ENCODE measurements around the gene PTMS.

The PTMS gene

GRCh38 chr12:6772331-6772695 lies 6.2 kb downstream of the PTMS start, which contains the start of gene LAG3:
Gene LAG3, plus strand, starts transcription at chr12:6772520. Its CDS starts 333 bp downstream, at chr12:6772853.
- peak within 1 kb of the TSS; percentile 36 for H3K27ac ChIP-seq (ENCODE audit: low read depth, low read length, severe bottlenecking)

DNA sequence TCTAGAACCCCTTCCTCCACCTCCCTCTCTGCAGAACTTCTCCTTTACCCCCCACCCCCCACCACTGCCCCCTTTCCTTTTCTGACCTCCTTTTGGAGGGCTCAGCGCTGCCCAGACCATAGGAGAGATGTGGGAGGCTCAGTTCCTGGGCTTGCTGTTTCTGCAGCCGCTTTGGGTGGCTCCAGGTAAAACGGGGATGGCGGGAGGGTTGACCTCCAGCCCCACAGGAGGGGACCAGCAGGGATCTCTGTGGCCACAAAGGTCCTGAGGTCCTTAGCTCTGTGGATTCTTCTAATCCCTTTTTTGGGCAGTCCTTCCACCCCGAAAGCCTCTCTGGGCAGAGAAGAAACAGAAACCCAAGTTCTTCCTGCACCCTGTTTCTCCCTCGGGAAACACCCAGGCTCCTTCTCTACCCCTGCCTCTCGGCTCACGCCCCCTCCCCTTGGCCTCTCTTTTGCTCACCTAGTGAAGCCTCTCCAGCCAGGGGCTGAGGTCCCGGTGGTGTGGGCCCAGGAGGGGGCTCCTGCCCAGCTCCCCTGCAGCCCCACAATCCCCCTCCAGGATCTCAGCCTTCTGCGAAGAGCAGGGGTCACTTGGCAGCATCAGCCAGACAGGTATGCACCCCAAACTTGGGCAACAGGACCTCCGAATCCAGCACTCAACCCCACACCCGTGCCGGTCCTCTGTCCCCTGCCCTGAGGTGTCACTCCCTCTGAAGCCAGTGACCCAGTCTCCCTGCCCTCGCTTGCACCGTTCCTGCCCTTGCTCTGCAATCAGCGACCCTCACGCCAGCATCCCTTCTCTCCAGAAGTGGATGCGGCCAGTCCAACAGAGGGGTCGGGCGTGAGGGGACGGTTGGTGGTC lies 6.8 kb downstream of the PTMS start:
- Histone ChIP-seq H3K9me3 (ENCODE audit: control insufficient read depth, low read length) (no peaks in the 10 kb centered on the region), H3K4me1 (ENCODE audit: control insufficient read depth, insufficient read depth, low read length, poor library complexity, severe bottlenecking) (peaks cover 27% of the 10 kb centered on the region), H3K27ac (ENCODE audit: low read depth, low read length, severe bottlenecking) (no peak overlapping the region), H3K36me3 (ENCODE audit: control insufficient read depth, insufficient read depth, low read length) (peaks cover 58% of the 10 kb centered on the region), H3K4me3 (ENCODE audit: extremely low read depth, insufficient read depth, low read length, poor library complexity, severe bottlenecking) (no peak overlapping the region)
- 56 to 66% methylated on average over 12 to 20 of the region's 21 CpGs for WGBS, 2 experiments (ENCODE audit: insufficient coverage in 2 of 2)

More at GRCh38 chr12:6772331-6772695, 6.2 kb downstream of the PTMS start, which contains the start of gene LAG3:
- 60 to 65% methylated on average over 3 to 10 of the region's 15 CpGs for WGBS, 2 experiments (ENCODE audit: insufficient coverage in 2 of 2)
- Histone ChIP-seq H3K4me1 (ENCODE audit: control insufficient read depth, insufficient read depth, low read length, poor library complexity, severe bottlenecking) (peaks cover 25% of the 10 kb centered on the region), H3K9me3 (ENCODE audit: control insufficient read depth, low read length) (no peaks in the 10 kb centered on the region), H3K36me3 (ENCODE audit: control insufficient read depth, insufficient read depth, low read length) (peaks cover 57% of the 10 kb centered on the region), H3K4me3 (ENCODE audit: extremely low read depth, insufficient read depth, low read length, poor library complexity, severe bottlenecking) (no peak within 1 kb of the TSS)

GRCh38 chr12:6773590-6774351 lies 7.6 kb downstream of the PTMS start:
- no peaks in the 10 kb centered on the region for H3K9me3 ChIP-seq (ENCODE audit: control insufficient read depth, low read length)
- 24 to 27% methylated on average over 33 to 34 of the region's 60 CpGs for WGBS, 2 experiments (ENCODE audit: insufficient coverage in 2 of 2)
- H3K36me3 ChIP-seq (ENCODE audit: control insufficient read depth, insufficient read depth, low read length), result peaks cover 57% of the 10 kb centered on the region
- no peak overlapping the region for H3K27ac ChIP-seq (ENCODE audit: low read depth, low read length, severe bottlenecking)
- H3K4me3 ChIP-seq (ENCODE audit: extremely low read depth, insufficient read depth, low read length, poor library complexity, severe bottlenecking), result no peak overlapping the region
- peaks cover 27% of the 10 kb centered on the region for H3K4me1 ChIP-seq (ENCODE audit: control insufficient read depth, insufficient read depth, low read length, poor library complexity, severe bottlenecking)

- WGBS, 2 experiments (ENCODE audit: insufficient coverage in 2 of 2), result 91 to 92% methylated on average over 13 to 15 of the region's 15 CpGs
- Histone ChIP-seq H3K36me3 (ENCODE audit: control insufficient read depth, insufficient read depth, low read length) (peaks cover 49% of the 10 kb centered on the region), H3K4me1 (ENCODE audit: control insufficient read depth, insufficient read depth, low read length, poor library complexity, severe bottlenecking) (peaks cover 20% of the 10 kb centered on the region), H3K27ac (ENCODE audit: low read depth, low read length, severe bottlenecking) (no peak overlapping the region), H3K4me3 (ENCODE audit: extremely low read depth, insufficient read depth, low read length, poor library complexity, severe bottlenecking) (no peak overlapping the region), H3K9me3 (ENCODE audit: control insufficient read depth, low read length) (no peaks in the 10 kb centered on the region)
Observed at GRCh38 chr12:6774499-6775062, 8.4 kb downstream of the PTMS start.

- WGBS, 2 experiments (ENCODE audit: insufficient coverage in 2 of 2), result 86 to 88% methylated on average over 11 to 12 of the region's 16 CpGs
- Histone ChIP-seq H3K9me3 (ENCODE audit: control insufficient read depth, low read length) (no peaks in the 10 kb centered on the region), H3K4me1 (ENCODE audit: control insufficient read depth, insufficient read depth, low read length, poor library complexity, severe bottlenecking) (peaks cover 20% of the 10 kb centered on the region), H3K36me3 (ENCODE audit: control insufficient read depth, insufficient read depth, low read length) (peaks cover 40% of the 10 kb centered on the region), H3K4me3 (ENCODE audit: extremely low read depth, insufficient read depth, low read length, poor library complexity, severe bottlenecking) (no peak overlapping the region), H3K27ac (ENCODE audit: low read depth, low read length, severe bottlenecking) (no peak overlapping the region)
Observed at GRCh38 chr12:6775185-6776174, 9.3 kb downstream of the PTMS start.

GRCh38 chr12:6777386-6777785 lies 11.2 kb downstream of the PTMS start:
- Histone ChIP-seq H3K4me1 (ENCODE audit: control insufficient read depth, insufficient read depth, low read length, poor library complexity, severe bottlenecking) (peaks cover 14% of the 10 kb centered on the region), H3K36me3 (ENCODE audit: control insufficient read depth, insufficient read depth, low read length) (peaks cover 26% of the 10 kb centered on the region), H3K4me3 (ENCODE audit: extremely low read depth, insufficient read depth, low read length, poor library complexity, severe bottlenecking) (no peak overlapping the region), H3K9me3 (ENCODE audit: control insufficient read depth, low read length) (no peaks in the 10 kb centered on the region), H3K27ac (ENCODE audit: low read depth, low read length, severe bottlenecking) (no peak overlapping the region)
- WGBS, 2 experiments (ENCODE audit: insufficient coverage in 2 of 2), result 92 to 100% methylated on average over 1 to 5 of the region's 5 CpGs

DNA sequence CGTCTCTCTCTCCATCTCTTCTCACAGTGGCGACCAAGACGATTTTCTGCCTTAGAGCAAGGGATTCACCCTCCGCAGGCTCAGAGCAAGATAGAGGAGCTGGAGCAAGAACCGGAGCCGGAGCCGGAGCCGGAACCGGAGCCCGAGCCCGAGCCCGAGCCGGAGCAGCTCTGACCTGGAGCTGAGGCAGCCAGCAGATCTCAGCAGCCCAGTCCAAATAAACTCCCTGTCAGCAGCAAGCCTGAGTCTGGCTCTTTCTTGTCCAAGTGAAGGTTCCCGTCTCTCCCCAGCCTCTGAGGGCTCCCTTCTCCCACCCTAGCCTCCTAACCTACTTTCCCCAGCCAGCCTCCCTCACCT lies 12.0 kb downstream of the PTMS start:
- Histone ChIP-seq H3K27ac (ENCODE audit: low read depth, low read length, severe bottlenecking) (no peak overlapping the region), H3K36me3 (ENCODE audit: control insufficient read depth, insufficient read depth, low read length) (peaks cover 26% of the 10 kb centered on the region), H3K4me3 (ENCODE audit: extremely low read depth, insufficient read depth, low read length, poor library complexity, severe bottlenecking) (peak overlapping the region; percentile 21), H3K9me3 (ENCODE audit: control insufficient read depth, low read length) (no peaks in the 10 kb centered on the region), H3K4me1 (ENCODE audit: control insufficient read depth, insufficient read depth, low read length, poor library complexity, severe bottlenecking) (peaks cover 11% of the 10 kb centered on the region)
- 24 to 38% methylated on average over 13 to 14 of the region's 14 CpGs for WGBS, 2 experiments (ENCODE audit: insufficient coverage in 2 of 2)

GRCh38 chr12:6778574-6779550 lies 12.7 kb downstream of the PTMS start:
- WGBS, 2 experiments (ENCODE audit: insufficient coverage in 2 of 2), result 7 to 8% methylated on average over 14 to 17 of the region's 35 CpGs
- Histone ChIP-seq H3K4me3 (ENCODE audit: extremely low read depth, insufficient read depth, low read length, poor library complexity, severe bottlenecking) (peak overlapping the region; percentile 21), H3K4me1 (ENCODE audit: control insufficient read depth, insufficient read depth, low read length, poor library complexity, severe bottlenecking) (peaks cover 9% of the 10 kb centered on the region), H3K9me3 (ENCODE audit: control insufficient read depth, low read length) (no peaks in the 10 kb centered on the region), H3K36me3 (ENCODE audit: control insufficient read depth, insufficient read depth, low read length) (peaks cover 26% of the 10 kb centered on the region), H3K27ac (ENCODE audit: low read depth, low read length, severe bottlenecking) (peak overlapping the region; percentile 66)

GRCh38 chr12:6779708-6780432 lies 13.7 kb downstream of the PTMS start:
- WGBS, 2 experiments (ENCODE audit: insufficient coverage in 2 of 2), result 78 to 85% methylated on average over 5 to 6 of the region's 6 CpGs

More at GRCh38 chr12:6779708-6780432, 13.7 kb downstream of the PTMS start:
- H3K9me3 ChIP-seq (ENCODE audit: control insufficient read depth, low read length), result no peaks in the 10 kb centered on the region
- H3K36me3 ChIP-seq (ENCODE audit: control insufficient read depth, insufficient read depth, low read length), result peaks cover 21% of the 10 kb centered on the region
- no peak overlapping the region for H3K27ac ChIP-seq (ENCODE audit: low read depth, low read length, severe bottlenecking)
- H3K4me1 ChIP-seq (ENCODE audit: control insufficient read depth, insufficient read depth, low read length, poor library complexity, severe bottlenecking), result peaks cover 9% of the 10 kb centered on the region
- no peak overlapping the region for H3K4me3 ChIP-seq (ENCODE audit: extremely low read depth, insufficient read depth, low read length, poor library complexity, severe bottlenecking)
